Smooth muscle cell (in vitro differentiated cells): Measurements from ENCODE around the gene FAM217B. TPM values are rescaled to one million over a fixed set of nuclear protein-coding genes. Genes with fewer than 3 reads are reported as not detected.

Source experiments
- DNase-seq: peaks from one replicate; lab custom pipeline; 2025; ENCODE audit not compliant: unreplicated experiment; lab: John Stamatoyannopoulos, UW
- H2AFZ ChIP-seq: fragments of 200-600 bp; sonication (generic); 2 replicates; pipeline ENCODE4 v1.6.0; 2016; ENCODE audit warnings: antibody characterized with exemption, low read depth, mild to moderate bottlenecking
- H3F3A ChIP-seq: fragments of 200-600 bp; sonication (generic); 2 replicates; pipeline ENCODE4 v1.6.0; 2017; ENCODE audit warnings: antibody characterized with exemption, low read depth
- H3K27ac ChIP-seq: fragments of 200-600 bp; sonication (generic); 2 replicates; pipeline ENCODE4 v1.5.1; 2016; ENCODE audit warnings: low read depth, mild to moderate bottlenecking
- H3K27me3 ChIP-seq: fragments of 200-600 bp; sonication (generic); 2 replicates; pipeline ENCODE4 v1.6.1; 2016; ENCODE audit warnings: low read depth, mild to moderate bottlenecking
- H3K36me3 ChIP-seq: fragments of 200-600 bp; sonication (generic); 2 replicates; pipeline ENCODE4 v1.5.1; 2016; ENCODE audit warnings: low read depth
- H3K4me1 ChIP-seq: fragments of 200-600 bp; sonication (generic); 2 replicates; pipeline ENCODE4 v1.5.1; 2016; ENCODE audit warnings: low read depth
- H3K4me2 ChIP-seq: fragments of 200-600 bp; sonication (generic); 2 replicates; pipeline ENCODE4 v1.6.0; 2016; ENCODE audit warnings: mild to moderate bottlenecking
- H3K4me3 ChIP-seq: fragments of 200-600 bp; sonication (generic); 2 replicates; pipeline ENCODE4 v1.5.1; 2016; ENCODE audit warnings: mild to moderate bottlenecking
- H3K79me2 ChIP-seq: fragments of 200-600 bp; sonication (generic); 2 replicates; pipeline ENCODE4 v1.6.0; 2016; ENCODE audit warnings: low read depth, mild to moderate bottlenecking
- H3K9ac ChIP-seq: fragments of 200-600 bp; sonication (generic); 2 replicates; pipeline ENCODE4 v1.6.0; 2016; ENCODE audit warnings: low read depth
- H3K9me3 ChIP-seq: fragments of 200-600 bp; sonication (generic); replicated peaks from 2 replicates; pipeline ENCODE4 v1.5.1; 2016; ENCODE audit warnings: low read depth
- H4K20me1 ChIP-seq: fragments of 200-600 bp; sonication (generic); 2 replicates; pipeline ENCODE4 v1.6.0; 2016; ENCODE audit warnings: low read depth
- CTCF ChIP-seq: fragments of 200-600 bp; sonication (generic); IDR thresholded peaks from 2 replicates; pipeline ENCODE4 v1.5.1; 2017; ENCODE audit warnings: borderline replicate concordance, mild to moderate bottlenecking, antibody characterized with exemption; ENCODE audit not compliant: insufficient read depth, poor library complexity, severe bottlenecking
- WGBS: methylation state at CpG from one replicate; pipeline ENCODE4 v1.1.7; 2016; ENCODE audit warnings: low lambda C conversion rate; 5-methylcytosine and 5-hydroxymethylcytosine counted together
- polyA plus RNA-seq: library from polyadenylated mRNA; unstranded; fragments of >200 nt; fragmentation: Nextera tagmentation; extraction: Ambion mirVana; gene quantifications from 2 replicates; pipeline ENCODE4 v1.2.1, GENCODE V29; 2016
- total RNA-seq: library from RNA; depleted of rRNA; stranded (reverse); fragments of >200 nt; gene quantifications from 2 replicates; pipeline ENCODE4 v1.2.3, GENCODE V29; 2014

Gene FAM217B
- total and polyA plus RNA-seq, 2 experiments from 2014 or later: 7.7 to 14.2 TPM

- H3K4me2 ChIP-seq: peak overlapping the region; percentile 83
- 18% methylated on average over 18 of the region's 18 CpGs for WGBS
- peak overlapping the region; percentile 74 for H2AFZ ChIP-seq
- TF ChIP-seq CTCF: no peak
- H3K9ac ChIP-seq: peak overlapping the region; percentile 24
- peak overlapping the region; percentile 40 for H3K4me3 ChIP-seq
- H3K27ac ChIP-seq: no peak overlapping the region
- H4K20me1 ChIP-seq: no peaks in the 10 kb centered on the region
- H3K79me2 ChIP-seq: no peaks in the 10 kb centered on the region
- H3K9me3 ChIP-seq: no peaks in the 10 kb centered on the region
- no peak for DNase-seq
- H3K27me3 ChIP-seq: no peaks in the 10 kb centered on the region
- H3F3A ChIP-seq: no peaks in the 10 kb centered on the region
- no peaks in the 10 kb centered on the region for H3K4me1 ChIP-seq
- no peaks in the 10 kb centered on the region for H3K36me3 ChIP-seq
These were observed 53.7 kb downstream of the FAM217B start for GRCh38 chr20:59993736-59994430.

- H2AFZ ChIP-seq: peak overlapping the region; percentile 74
- TF ChIP-seq CTCF: no peak
- H3K9me3 ChIP-seq: no peaks in the 10 kb centered on the region
- H3K79me2 ChIP-seq: no peaks in the 10 kb centered on the region
- H4K20me1 ChIP-seq: no peaks in the 10 kb centered on the region
- H3K4me3 ChIP-seq: peak overlapping the region; percentile 40
- DNase-seq: no peak
- H3K9ac ChIP-seq: no peak overlapping the region
- no peak overlapping the region for H3K27ac ChIP-seq
- WGBS: 64% methylated on average over 5 of the region's 5 CpGs
- H3K27me3 ChIP-seq: no peaks in the 10 kb centered on the region
- peak overlapping the region; percentile 83 for H3K4me2 ChIP-seq
- no peaks in the 10 kb centered on the region for H3K36me3 ChIP-seq
- H3F3A ChIP-seq: no peaks in the 10 kb centered on the region
- H3K4me1 ChIP-seq: no peaks in the 10 kb centered on the region
These were observed 54.5 kb downstream of the FAM217B start for GRCh38 chr20:59994697-59995122.

GRCh38 chr20:59996108-59996507, 55.9 kb downstream of the FAM217B start:
- H3K4me1 ChIP-seq: no peaks in the 10 kb centered on the region
- H3K79me2 ChIP-seq: no peaks in the 10 kb centered on the region
- H3F3A ChIP-seq: no peaks in the 10 kb centered on the region
- DNase-seq: no peak
- H3K4me3 ChIP-seq: no peak overlapping the region
- no peak overlapping the region for H3K4me2 ChIP-seq
- no peak overlapping the region for H3K9ac ChIP-seq
- no peak for TF ChIP-seq CTCF
- no peak overlapping the region for H2AFZ ChIP-seq
- WGBS: 89% methylated on average over 1 of the region's 1 CpG
- no peaks in the 10 kb centered on the region for H3K36me3 ChIP-seq
- no peaks in the 10 kb centered on the region for H3K27me3 ChIP-seq
- H3K27ac ChIP-seq: no peak overlapping the region
- H4K20me1 ChIP-seq: no peaks in the 10 kb centered on the region
- no peaks in the 10 kb centered on the region for H3K9me3 ChIP-seq

GRCh38 chr20:59997896-59998295, 57.7 kb downstream of the FAM217B start:
- Histone ChIP-seq H3K9ac (no peak overlapping the region), H3F3A (no peaks in the 10 kb centered on the region), H3K36me3 (no peaks in the 10 kb centered on the region), H3K4me2 (no peak overlapping the region), H3K9me3 (no peaks in the 10 kb centered on the region), H3K4me1 (no peaks in the 10 kb centered on the region), H3K79me2 (no peaks in the 10 kb centered on the region), H2AFZ (no peak overlapping the region), H3K27ac (no peak overlapping the region), H3K27me3 (no peaks in the 10 kb centered on the region), H3K4me3 (no peak overlapping the region), H4K20me1 (no peaks in the 10 kb centered on the region)
- no peak for DNase-seq
- TF ChIP-seq CTCF: no peak
- WGBS: 89% methylated on average over 2 of the region's 2 CpGs
